Activated gamma-delta T cell treated with Interleukin-2 at 50 U/mL for 16 hours (primary cell): Measurements from ENCODE around the gene SDF2L1.

Experiments used
- DNase-seq: peaks from one replicate; pipeline ENCODE4 v3.0.0-alpha.2; 2020

SDF2L1 gene

GRCh38 chr22:21622011-21622918 is 19.8 kb upstream of the SDF2L1 start:
- no peak for DNase-seq

- DNase-seq = no peak
Measured at GRCh38 chr22:21622919-21623647, 19.0 kb upstream of the SDF2L1 start.

GRCh38 chr22:21623648-21623970 is 18.5 kb upstream of the SDF2L1 start:
- DNase-seq = no peak

- peak; percentile 33 for DNase-seq
Measured at GRCh38 chr22:21624120-21624879, 17.8 kb upstream of the SDF2L1 start.

GRCh38 chr22:21624880-21625791 is 17.0 kb upstream of the SDF2L1 start:
- no peak for DNase-seq

- DNase-seq = no peak
Measured at GRCh38 chr22:21626073-21626734, 15.9 kb upstream of the SDF2L1 start.

GRCh38 chr22:21626735-21627469 is 15.2 kb upstream of the SDF2L1 start:
- no peak for DNase-seq

GRCh38 chr22:21628386-21629254 is 13.5 kb upstream of the SDF2L1 start:
- DNase-seq = no peak

- DNase-seq = peak; percentile 96
Measured at GRCh38 chr22:21629255-21630149, 12.6 kb upstream of the SDF2L1 start, which contains the start of gene YDJC. YDJC (minus strand) TSS chr22:21630022; CDS start chr22:21630014, 8 bp downstream.

GRCh38 chr22:21631025-21631424 is 11.1 kb upstream of the SDF2L1 start:
- DNase-seq = no peak

- DNase-seq = peak; percentile 47
Measured at GRCh38 chr22:21632237-21632895, 9.7 kb upstream of the SDF2L1 start, which contains the start of gene CCDC116. CCDC116 (plus strand) TSS chr22:21632760; CDS start chr22:21633182, 422 bp downstream.

GRCh38 chr22:21632931-21633330 is 9.2 kb upstream of the SDF2L1 start:
- DNase-seq = no peak

GRCh38 chr22:21633481-21633880 is 8.6 kb upstream of the SDF2L1 start:
- no peak for DNase-seq

- DNase-seq = no peak
Measured at GRCh38 chr22:21634081-21634480, 8.0 kb upstream of the SDF2L1 start.

- no peak for DNase-seq
Measured at GRCh38 chr22:21634844-21635243, 7.3 kb upstream of the SDF2L1 start.

GRCh38 chr22:21635771-21636510 is 6.2 kb upstream of the SDF2L1 start:
- DNase-seq = no peak

- no peak for DNase-seq
Measured at GRCh38 chr22:21636629-21637218, 5.4 kb upstream of the SDF2L1 start.
